T-helper 1 cell treated with Interleukin-12 subunit alpha and Interleukin-12 subunit beta and Interleukin-4 antibody, amounts not matched to agents 30 μg/mL and 1 μg/mL, for 36 hours (primary cell): ENCODE results near the gene NSL1.
A peak's percentile ranks its signal among the peaks of the same experiment; 100 is the strongest.
"Not testable (repeated sequence)": the region's sequence is repeated elsewhere in the genome, so short reads cannot be mapped to it uniquely, and the experiment has no call there.

ENCODE experiments used
- H3K27ac Mint-ChIP-seq: one replicate; pipeline ENCODE4 v1.8.0; 2021; ENCODE audit warnings: mild to moderate bottlenecking, mixed read lengths
- H3K27me3 Mint-ChIP-seq: one replicate; pipeline ENCODE4 v1.8.0; 2021; ENCODE audit warnings: low read depth, mixed read lengths
- H3K36me3 Mint-ChIP-seq: one replicate; pipeline ENCODE4 v1.8.0; 2021; ENCODE audit warnings: low read depth, mixed read lengths
- H3K4me1 Mint-ChIP-seq: one replicate; pipeline ENCODE4 v1.8.0; 2021; ENCODE audit warnings: low read depth, mixed read lengths
- H3K4me3 Mint-ChIP-seq: one replicate; pipeline ENCODE4 v1.8.0; 2021; ENCODE audit warnings: mild to moderate bottlenecking, moderate library complexity, mixed read lengths
- H3K9me3 Mint-ChIP-seq: one replicate; pipeline ENCODE4 v1.8.0; 2021; ENCODE audit warnings: mixed read lengths

NSL1 gene

DNA sequence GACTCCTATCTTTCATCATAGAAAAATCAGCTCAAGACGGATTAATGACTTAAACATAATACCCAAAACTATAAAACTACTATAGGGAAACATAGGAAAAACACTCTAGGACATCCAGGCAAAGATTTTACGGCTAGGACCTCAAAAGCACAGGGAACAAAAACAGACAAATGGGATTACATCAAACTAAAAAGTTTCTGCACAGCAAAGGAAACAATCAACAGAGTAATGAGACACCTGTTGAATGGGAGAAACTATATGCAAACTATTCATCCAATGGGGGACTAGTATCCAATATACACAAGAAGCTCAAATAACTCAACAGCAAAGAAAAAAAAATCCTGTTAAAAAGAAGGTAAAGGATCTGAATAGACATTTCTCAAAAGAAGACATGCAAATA is 18.6 kb downstream of the NSL1 start:
- Mint-ChIP-seq H3K36me3 (peaks cover 53% of the 10 kb centered on the region), H3K27ac (no peak overlapping the region), H3K4me1 (peaks cover 18% of the 10 kb centered on the region), H3K9me3 (peaks cover 24% of the 10 kb centered on the region), H3K4me3 (no peak overlapping the region), H3K27me3 (peaks cover 2% of the 10 kb centered on the region)

DNA sequence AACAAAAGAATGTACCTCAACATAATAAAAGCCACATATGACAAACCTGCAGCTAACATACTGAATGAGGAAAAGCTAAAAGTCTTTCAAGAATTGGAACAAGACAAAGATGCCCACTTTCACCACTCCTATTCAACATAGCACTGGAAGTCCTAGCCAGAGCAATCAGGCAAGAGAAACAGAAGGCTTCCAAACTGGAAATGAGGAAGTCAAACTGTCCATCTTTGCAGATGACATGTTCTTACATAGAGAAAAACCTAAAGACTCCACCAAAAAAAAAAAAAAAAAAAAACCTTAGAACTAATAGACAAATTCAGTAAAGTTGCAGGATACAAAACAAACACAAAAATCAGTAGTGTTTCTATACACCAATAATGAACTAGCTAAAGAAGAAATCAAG is 20.2 kb downstream of the NSL1 start:
- Mint-ChIP-seq H3K36me3 (peaks cover 61% of the 10 kb centered on the region), H3K4me3 (no peak overlapping the region), H3K9me3 (peaks cover 37% of the 10 kb centered on the region), H3K27me3 (peaks cover 2% of the 10 kb centered on the region), H3K27ac (no peak overlapping the region), H3K4me1 (peaks cover 22% of the 10 kb centered on the region)

DNA sequence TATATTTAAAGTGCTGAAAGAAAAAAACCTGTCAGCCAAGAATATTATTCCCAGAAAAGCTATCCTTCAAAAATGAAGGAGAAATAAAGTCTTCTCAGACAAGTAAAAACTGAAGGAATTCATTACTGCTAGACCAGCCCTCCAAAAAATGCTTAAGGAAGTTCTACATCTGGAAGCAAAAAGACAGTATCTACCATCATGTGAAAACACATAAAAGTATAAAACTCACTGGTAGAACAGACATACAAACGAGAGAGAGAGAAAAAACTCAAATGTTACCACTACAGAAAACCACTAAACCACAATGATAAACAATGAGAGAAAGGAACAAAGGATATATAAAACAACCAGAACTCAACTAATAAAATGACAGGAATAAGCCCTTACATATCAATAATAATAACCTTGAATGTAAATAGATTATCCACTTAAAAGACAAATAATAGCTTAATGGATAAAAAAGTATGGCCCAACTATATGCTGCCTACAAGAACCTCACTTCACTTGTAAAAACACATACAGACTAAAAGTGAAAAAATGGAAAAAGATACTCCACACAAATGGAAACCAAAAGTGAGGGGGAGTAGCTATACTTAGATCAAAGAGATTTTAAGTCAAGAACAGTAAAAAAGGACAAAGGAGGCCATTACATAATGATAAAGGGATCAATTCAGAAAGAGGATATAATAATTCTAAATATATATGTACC is 22.0 kb downstream of the NSL1 start:
- H3K36me3 Mint-ChIP-seq, result peaks cover 64% of the 10 kb centered on the region
- H3K4me3 Mint-ChIP-seq, result peak overlapping the region; percentile 47
- peaks cover 2% of the 10 kb centered on the region for H3K27me3 Mint-ChIP-seq
- peak overlapping the region; percentile 75 for H3K27ac Mint-ChIP-seq
- H3K4me1 Mint-ChIP-seq, result peaks cover 24% of the 10 kb centered on the region
- peaks cover 37% of the 10 kb centered on the region for H3K9me3 Mint-ChIP-seq

DNA sequence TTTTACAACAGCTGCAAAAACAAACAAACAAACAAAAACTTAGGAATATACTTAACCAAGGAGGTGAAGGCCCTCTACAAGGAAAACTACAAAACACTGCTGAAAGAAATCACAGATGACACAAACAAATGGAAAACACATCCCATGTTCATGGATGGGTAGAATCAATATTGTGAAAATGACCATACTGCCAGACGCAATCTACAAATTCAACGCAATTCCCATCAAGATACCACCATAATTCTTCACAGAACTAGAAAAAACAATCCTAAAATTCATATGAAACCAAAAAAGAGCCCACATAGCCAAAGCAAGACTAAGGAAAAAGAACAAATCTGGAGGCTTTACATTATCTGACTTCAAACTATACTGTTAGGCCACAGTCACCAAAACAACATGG is 24.8 kb downstream of the NSL1 start:
- peaks cover 25% of the 10 kb centered on the region for H3K4me1 Mint-ChIP-seq
- not testable (repeated sequence) for H3K4me3 Mint-ChIP-seq, H3K27me3 Mint-ChIP-seq, H3K27ac Mint-ChIP-seq
- H3K9me3 Mint-ChIP-seq, result peaks cover 37% of the 10 kb centered on the region
- peaks cover 65% of the 10 kb centered on the region for H3K36me3 Mint-ChIP-seq

DNA sequence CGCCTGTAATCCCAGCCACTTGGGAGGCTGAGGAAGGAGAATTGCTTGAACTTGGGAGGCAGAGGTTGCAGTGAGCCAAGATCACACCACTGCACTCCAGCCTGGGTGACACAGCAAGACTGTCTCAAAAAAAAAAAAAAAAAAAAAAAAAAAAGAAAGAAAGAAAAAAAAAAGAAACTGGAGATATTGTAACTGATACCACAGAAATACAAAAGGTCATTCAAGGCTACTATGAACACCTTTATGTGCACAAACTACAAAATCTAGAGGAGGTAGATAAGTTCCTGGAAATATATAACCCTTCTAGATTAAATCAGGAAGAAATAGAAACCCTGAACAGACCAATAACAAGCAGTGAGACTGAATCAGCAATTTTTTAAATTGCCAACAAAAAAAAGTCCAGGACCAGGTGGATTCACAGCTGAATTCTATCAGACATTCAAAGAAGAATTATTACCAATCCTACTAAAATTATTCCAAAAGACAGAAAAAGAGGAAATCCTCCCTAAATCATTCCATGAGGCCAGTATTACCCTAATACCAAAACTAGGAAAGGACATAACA is 26.8 kb downstream of the NSL1 start:
- Mint-ChIP-seq H3K4me1 (peaks cover 20% of the 10 kb centered on the region), H3K9me3 (peaks cover 30% of the 10 kb centered on the region), H3K36me3 (peaks cover 56% of the 10 kb centered on the region)
- H3K27ac Mint-ChIP-seq, H3K4me3 Mint-ChIP-seq, H3K27me3 Mint-ChIP-seq: not testable (repeated sequence)

DNA sequence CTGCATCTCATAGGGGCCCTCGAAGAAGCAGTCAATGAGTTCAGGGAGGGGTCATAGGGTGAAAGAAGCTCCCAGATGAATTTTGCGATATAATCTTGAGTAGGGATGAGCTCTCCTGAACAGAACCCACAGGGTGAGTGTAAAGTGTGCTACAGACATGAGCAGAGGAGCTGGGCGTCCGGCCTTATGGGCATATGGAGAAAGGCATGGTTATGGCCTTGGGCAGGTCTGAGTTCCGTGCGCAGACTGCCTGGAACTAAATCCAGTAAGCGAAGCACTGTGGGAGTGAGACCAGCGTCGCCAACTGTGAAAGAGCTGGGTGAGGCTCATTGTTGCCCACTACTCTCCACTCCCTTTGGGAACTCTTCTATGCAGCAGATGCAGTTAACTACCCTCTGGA is 28.7 kb downstream of the NSL1 start:
- Mint-ChIP-seq H3K4me1 (peaks cover 9% of the 10 kb centered on the region), H3K4me3 (no peak overlapping the region), H3K36me3 (peaks cover 46% of the 10 kb centered on the region), H3K27me3 (no peaks in the 10 kb centered on the region), H3K27ac (no peak overlapping the region), H3K9me3 (peaks cover 13% of the 10 kb centered on the region)

DNA sequence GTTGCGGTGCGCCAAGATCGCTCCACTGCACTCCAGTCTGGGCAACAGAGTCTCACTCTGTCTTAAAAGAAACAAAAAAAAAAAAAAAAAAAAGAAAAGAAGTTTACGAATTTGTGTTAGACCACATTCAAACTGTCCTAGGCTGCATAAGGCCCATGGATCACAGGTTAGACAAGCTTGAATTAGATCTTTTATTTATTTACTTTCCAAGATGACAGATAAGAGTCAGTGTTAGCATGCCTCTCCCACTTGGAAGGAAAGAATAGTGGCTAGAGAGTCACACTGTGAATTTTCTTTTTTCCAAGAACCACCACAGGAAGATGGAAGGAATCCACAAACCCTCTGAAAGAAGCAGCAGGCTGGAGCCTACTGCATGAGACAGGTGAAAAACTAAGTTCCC is 29.3 kb downstream of the NSL1 start:
- Mint-ChIP-seq H3K36me3 (peaks cover 40% of the 10 kb centered on the region), H3K4me1 (peaks cover 5% of the 10 kb centered on the region), H3K27ac (no peak overlapping the region), H3K9me3 (peaks cover 7% of the 10 kb centered on the region), H3K4me3 (no peak overlapping the region), H3K27me3 (no peaks in the 10 kb centered on the region)

DNA sequence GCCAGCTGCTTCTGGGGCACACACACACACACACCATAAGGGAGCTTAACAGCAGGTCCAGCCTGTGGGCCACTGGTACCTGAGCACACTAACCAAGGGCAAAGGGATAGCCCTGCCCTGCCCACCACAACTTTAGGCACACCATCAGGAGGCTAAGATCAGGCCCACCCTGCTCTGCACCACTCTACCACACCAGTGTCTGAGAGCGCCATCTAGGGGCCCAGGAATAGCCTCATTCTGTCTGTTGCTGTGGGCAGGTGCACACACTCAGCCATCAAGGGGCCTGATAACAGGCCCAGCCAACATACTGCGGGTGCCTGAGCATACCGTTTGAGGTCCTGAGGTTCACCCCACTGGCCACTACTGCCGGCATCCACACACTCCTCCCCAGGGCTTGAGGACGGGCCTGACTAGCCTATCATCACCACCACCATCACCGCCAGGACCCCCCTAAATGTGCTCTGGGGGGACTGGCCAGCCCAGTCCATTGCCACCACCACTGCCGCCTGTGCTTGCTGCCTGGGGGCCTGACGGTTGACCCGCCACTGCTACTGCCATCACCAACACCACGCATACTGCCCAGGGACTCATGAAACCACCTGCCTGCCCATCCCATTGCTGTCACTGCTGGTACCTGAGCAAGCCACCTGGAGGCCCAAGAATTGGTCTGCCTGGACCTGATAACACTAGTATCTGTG is 31.3 kb downstream of the NSL1 start:
- Mint-ChIP-seq H3K4me1 (peaks cover 5% of the 10 kb centered on the region), H3K9me3 (no peaks in the 10 kb centered on the region), H3K36me3 (peaks cover 35% of the 10 kb centered on the region), H3K27ac (no peak overlapping the region), H3K27me3 (no peaks in the 10 kb centered on the region), H3K4me3 (no peak overlapping the region)

DNA sequence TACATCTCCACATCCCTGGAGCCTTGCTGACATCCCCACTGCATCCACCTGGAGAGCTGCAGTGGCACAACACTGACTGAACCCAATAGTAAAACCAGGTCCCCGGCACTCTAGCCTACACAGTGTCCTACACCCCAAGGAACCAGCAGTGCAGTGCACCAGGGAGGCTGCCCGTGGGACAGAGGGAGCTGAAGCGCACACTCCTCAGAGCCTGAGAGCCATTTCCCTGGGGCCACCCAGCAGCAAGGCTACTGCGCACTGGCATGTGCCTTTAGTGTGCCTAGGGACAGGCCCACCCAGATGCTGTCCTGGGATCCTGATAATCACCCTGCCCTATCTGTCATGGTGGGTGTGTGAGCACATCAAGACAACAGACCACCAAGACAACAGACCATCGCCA is 31.9 kb downstream of the NSL1 start:
- Mint-ChIP-seq H3K27ac (no peak overlapping the region), H3K4me3 (no peak overlapping the region), H3K36me3 (peaks cover 31% of the 10 kb centered on the region), H3K9me3 (no peaks in the 10 kb centered on the region), H3K4me1 (peaks cover 6% of the 10 kb centered on the region), H3K27me3 (no peaks in the 10 kb centered on the region)

DNA sequence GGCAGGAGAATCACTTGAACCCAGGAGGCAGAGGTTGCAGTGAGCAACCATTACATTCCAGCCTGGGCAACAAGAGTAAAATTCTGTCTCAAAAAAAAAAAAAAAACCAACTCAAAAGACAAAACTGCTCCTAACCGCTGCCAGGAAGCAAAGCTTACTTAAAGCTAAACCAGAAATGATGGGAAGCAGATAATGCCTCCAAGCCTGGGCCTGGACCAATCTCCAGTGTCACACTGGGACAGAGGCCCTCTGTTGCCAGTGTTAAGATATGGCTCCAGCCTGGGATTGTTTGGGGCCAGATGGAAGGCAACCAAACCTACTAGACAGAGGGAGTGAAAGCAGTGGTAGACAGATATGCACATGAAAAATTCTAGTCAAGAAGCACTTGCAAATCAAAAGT is 36.9 kb downstream of the NSL1 start:
- H3K4me1 Mint-ChIP-seq, result peaks cover 31% of the 10 kb centered on the region
- H3K27ac Mint-ChIP-seq, result no peak overlapping the region
- no peak overlapping the region for H3K4me3 Mint-ChIP-seq
- H3K36me3 Mint-ChIP-seq, result peaks cover 10% of the 10 kb centered on the region
- no peaks in the 10 kb centered on the region for H3K9me3 Mint-ChIP-seq
- no peaks in the 10 kb centered on the region for H3K27me3 Mint-ChIP-seq

DNA sequence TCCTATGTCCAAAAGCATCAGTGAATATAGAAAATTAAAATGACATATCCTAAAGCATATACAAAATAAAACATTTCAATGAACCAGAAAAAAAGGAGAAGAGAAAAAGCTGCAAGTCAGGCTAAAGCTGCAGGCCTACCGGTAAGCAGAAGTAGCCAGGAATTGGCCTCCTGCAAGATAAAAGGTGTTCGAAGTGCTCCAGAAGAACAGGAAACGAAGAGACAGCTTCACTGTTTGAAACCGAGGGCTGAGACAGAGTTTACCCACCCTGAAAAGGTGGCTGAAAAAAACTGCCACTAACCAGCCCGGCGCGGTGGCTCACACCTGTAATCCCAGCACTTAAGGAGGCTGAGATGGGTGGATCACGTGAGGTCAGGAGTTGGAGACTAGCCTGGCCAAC is 37.4 kb downstream of the NSL1 start:
- H3K36me3 Mint-ChIP-seq, result peaks cover 10% of the 10 kb centered on the region
- H3K9me3 Mint-ChIP-seq, result no peaks in the 10 kb centered on the region
- peak overlapping the region; percentile 12 for H3K4me3 Mint-ChIP-seq
- H3K27me3 Mint-ChIP-seq, result no peaks in the 10 kb centered on the region
- H3K27ac Mint-ChIP-seq, result peak overlapping the region; percentile 33
- H3K4me1 Mint-ChIP-seq, result peaks cover 32% of the 10 kb centered on the region

DNA sequence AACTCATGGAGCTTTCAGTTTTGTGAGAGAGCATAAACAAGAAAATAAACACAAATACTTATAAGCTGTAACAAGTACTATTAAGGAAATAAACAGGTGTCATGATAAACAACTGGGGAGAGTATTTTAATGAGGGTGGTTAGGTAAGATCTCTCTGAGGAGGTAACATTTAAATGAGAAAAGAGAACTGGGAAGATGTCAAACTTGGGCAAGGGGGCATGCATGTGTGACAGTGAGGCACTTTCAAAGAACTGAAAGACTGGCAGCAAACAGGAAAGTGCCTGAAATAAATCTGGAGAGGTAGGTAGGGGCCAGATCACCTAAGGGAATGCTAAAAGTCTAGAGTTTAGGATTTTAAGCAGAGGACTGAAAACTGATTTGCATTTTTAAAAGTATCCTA is 37.8 kb downstream of the NSL1 start:
- H3K27ac Mint-ChIP-seq, result no peak overlapping the region
- peaks cover 10% of the 10 kb centered on the region for H3K36me3 Mint-ChIP-seq
- H3K27me3 Mint-ChIP-seq, result no peaks in the 10 kb centered on the region
- no peaks in the 10 kb centered on the region for H3K9me3 Mint-ChIP-seq
- H3K4me1 Mint-ChIP-seq, result peaks cover 32% of the 10 kb centered on the region
- peak overlapping the region; percentile 12 for H3K4me3 Mint-ChIP-seq

DNA sequence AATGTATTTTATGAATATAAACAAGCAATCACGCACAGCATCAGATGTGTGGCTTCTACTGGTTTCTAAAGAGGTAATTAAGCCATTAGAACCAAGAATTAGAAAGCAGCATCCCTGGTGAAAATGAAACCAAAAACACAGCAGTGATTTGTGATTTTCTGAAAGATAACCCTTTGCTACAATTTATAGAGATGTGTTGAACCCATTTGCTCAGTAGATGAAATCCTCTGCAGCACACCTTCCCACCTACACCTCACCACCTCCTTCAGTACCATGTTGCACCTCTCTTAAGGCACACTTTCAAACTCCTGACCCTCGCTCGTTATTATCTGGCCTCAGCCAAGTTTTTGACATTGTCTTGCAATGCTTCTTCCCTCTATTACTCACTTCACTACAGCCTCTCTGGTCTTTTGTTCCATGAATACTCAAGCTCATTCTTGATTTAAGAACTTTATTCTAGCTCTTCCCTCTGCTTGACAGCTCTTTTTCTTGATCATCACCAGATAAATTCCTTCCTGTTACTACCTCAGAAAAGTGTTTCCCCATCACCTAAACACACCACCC is 38.6 kb downstream of the NSL1 start:
- peak overlapping the region; percentile 52 for H3K27ac Mint-ChIP-seq
- no peaks in the 10 kb centered on the region for H3K9me3 Mint-ChIP-seq
- peaks cover 10% of the 10 kb centered on the region for H3K36me3 Mint-ChIP-seq
- peaks cover 32% of the 10 kb centered on the region for H3K4me1 Mint-ChIP-seq
- no peaks in the 10 kb centered on the region for H3K27me3 Mint-ChIP-seq
- H3K4me3 Mint-ChIP-seq, result peak overlapping the region; percentile 30

DNA sequence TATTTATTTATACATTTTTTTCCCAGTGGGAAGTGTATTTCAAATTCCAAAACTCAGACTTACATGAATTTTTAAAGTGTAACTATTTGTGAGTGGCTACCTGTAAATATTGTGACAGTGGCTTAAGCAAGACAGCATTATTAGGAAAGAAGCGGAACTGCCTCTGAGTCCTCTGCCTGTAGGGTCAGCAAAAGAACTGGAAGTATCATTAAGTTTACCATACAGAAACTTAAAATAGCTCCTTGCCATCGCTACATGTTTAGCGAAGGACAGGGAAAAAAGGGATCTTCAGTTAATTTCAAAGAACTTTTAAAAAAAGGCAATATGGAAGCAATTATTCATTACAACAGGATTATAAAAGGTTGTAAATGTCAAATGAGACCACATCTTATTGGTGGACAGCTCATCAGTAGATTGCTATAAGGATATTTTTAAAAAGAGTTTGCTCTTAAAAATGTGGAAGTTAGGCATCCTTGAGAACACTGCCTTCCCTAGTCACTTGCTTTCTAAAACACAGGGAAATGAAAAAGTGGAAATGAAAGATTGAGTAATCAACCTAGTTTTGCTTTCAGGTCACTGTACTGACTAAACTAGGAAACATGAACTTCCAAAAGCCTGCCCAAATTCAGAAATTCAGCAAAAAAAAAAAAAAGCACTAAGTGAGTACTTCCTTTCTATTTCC is 39.2 kb downstream of the NSL1 start:
- Mint-ChIP-seq H3K27me3 (no peaks in the 10 kb centered on the region), H3K27ac (no peak overlapping the region), H3K4me1 (peaks cover 32% of the 10 kb centered on the region), H3K4me3 (no peak overlapping the region), H3K9me3 (no peaks in the 10 kb centered on the region), H3K36me3 (peaks cover 8% of the 10 kb centered on the region)
